ENCODE measurements around the gene UNC5C. TPM values are rescaled to one million over a fixed set of nuclear protein-coding genes. Genes with fewer than 3 reads are reported as not detected.

The UNC5C gene
- total RNA-seq, 1 donor from 2014 or later: not detected

GRCh38 chr4:95114521-95114920, 434.3 kb downstream of the UNC5C start:
- H3K36me3 Mint-ChIP-seq (ENCODE audit: low read depth): no peaks in the 10 kb centered on the region
- no peak for DNase-seq

More at GRCh38 chr4:95114521-95114920, 434.3 kb downstream of the UNC5C start:
- H3K9me3 Mint-ChIP-seq: no peaks in the 10 kb centered on the region
- CTCF ChIA-PET: no interaction called here
- H3K27ac Mint-ChIP-seq: no peak overlapping the region
- TF ChIP-seq, protein P1, sequence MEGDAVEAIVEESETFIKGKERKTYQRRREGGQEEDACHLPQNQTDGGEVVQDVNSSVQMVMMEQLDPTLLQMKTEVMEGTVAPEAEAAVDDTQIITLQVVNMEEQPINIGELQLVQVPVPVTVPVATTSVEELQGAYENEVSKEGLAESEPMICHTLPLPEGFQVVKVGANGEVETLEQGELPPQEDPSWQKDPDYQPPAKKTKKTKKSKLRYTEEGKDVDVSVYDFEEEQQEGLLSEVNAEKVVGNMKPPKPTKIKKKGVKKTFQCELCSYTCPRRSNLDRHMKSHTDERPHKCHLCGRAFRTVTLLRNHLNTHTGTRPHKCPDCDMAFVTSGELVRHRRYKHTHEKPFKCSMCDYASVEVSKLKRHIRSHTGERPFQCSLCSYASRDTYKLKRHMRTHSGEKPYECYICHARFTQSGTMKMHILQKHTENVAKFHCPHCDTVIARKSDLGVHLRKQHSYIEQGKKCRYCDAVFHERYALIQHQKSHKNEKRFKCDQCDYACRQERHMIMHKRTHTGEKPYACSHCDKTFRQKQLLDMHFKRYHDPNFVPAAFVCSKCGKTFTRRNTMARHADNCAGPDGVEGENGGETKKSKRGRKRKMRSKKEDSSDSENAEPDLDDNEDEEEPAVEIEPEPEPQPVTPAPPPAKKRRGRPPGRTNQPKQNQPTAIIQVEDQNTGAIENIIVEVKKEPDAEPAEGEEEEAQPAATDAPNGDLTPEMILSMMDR (IDR thresholded peaks at IDR 0.05): no peak
- H3K4me3 Mint-ChIP-seq: no peak overlapping the region
- H3K4me1 Mint-ChIP-seq: no peaks in the 10 kb centered on the region
- POLR2A ChIA-PET: no interaction called here
- intact Hi-C loops (cut with micrococcal nuclease): no loop called here
- no peak for ATAC-seq (ENCODE audit: low read depth)
- no peaks in the 10 kb centered on the region for H3K27me3 Mint-ChIP-seq

All from activated B cell treated with CpG ODN at 0.5 μM for 24 hours (primary cell).